HEK293T (cell line): ENCODE measurements around the gene BDH1.
"Not testable (repeated sequence)": the region's sequence is repeated elsewhere in the genome, so short reads cannot be mapped to it uniquely, and the experiment has no call there.

ENCODE experiments used
- CTCF ChIA-PET: fragments of 350-600 bp; formaldehyde crosslinking; extraction: SDS; loops from one replicate; lab custom pipeline; 2021; ENCODE audit warnings: antibody characterized with exemption, inconsistent platforms; lab: Yijun Ruan, JAX
- POLR2A ChIA-PET: fragments of 350-600 bp; formaldehyde crosslinking; extraction: SDS; loops from one replicate; lab custom pipeline; 2020; ENCODE audit warnings: antibody characterized with exemption, inconsistent platforms; lab: Yijun Ruan, JAX
- DNase-seq: peaks from one replicate; pipeline ENCODE4 v3.0.0; 2012; ENCODE audit warnings: mixed read lengths; ENCODE audit errors: extremely low spot score
- ARNT ChIP-seq: fragments of 450-650 bp; IDR thresholded peaks from 2 replicates; pipeline ENCODE4 v1.6.1; 2017; ENCODE audit warnings: mild to moderate bottlenecking
- BHLHE40 ChIP-seq: fragments of 450-650 bp; IDR thresholded peaks from 2 replicates; pipeline ENCODE4 v1.6.1; 2016; ENCODE audit warnings: mild to moderate bottlenecking, moderate library complexity, borderline replicate concordance
- CTBP1 ChIP-seq: fragments of 450-650 bp; IDR thresholded peaks from 2 replicates; pipeline ENCODE4 v1.6.1; 2016; ENCODE audit warnings: borderline replicate concordance
- ELF4 ChIP-seq: fragments of 450-650 bp; IDR thresholded peaks from 2 replicates; pipeline ENCODE4 v1.6.1; 2017; ENCODE audit warnings: antibody characterized with exemption
- FOXA1 ChIP-seq: fragments of 450-650 bp; IDR thresholded peaks from 2 replicates; pipeline ENCODE4 v1.6.1; 2016; ENCODE audit warnings: mild to moderate bottlenecking
- FOXK2 ChIP-seq: fragments of 450-650 bp; IDR thresholded peaks from 2 replicates; pipeline ENCODE4 v1.6.1; 2016; ENCODE audit warnings: mild to moderate bottlenecking
- FOXM1 ChIP-seq: fragments of 450-650 bp; IDR thresholded peaks from 2 replicates; pipeline ENCODE4 v1.6.1; 2017; ENCODE audit warnings: mild to moderate bottlenecking, borderline replicate concordance
- HDGF ChIP-seq: fragments of 450-650 bp; IDR thresholded peaks from 2 replicates; pipeline ENCODE4 v1.6.1; 2017; ENCODE audit warnings: antibody characterized with exemption, borderline replicate concordance
- L3MBTL2 ChIP-seq: fragments of 450-650 bp; conservative IDR thresholded peaks from 2 replicates; pipeline ENCODE4 v1.6.1; 2016; ENCODE audit warnings: mild to moderate bottlenecking
- LEF1 ChIP-seq: fragments of 450-650 bp; IDR thresholded peaks from 2 replicates; pipeline ENCODE4 v1.6.1; 2017; ENCODE audit warnings: mild to moderate bottlenecking, borderline replicate concordance
- NFRKB ChIP-seq: fragments of 450-650 bp; IDR thresholded peaks from 2 replicates; pipeline ENCODE4 v1.6.1; 2016; ENCODE audit warnings: mild to moderate bottlenecking, moderate library complexity
- PKNOX1 ChIP-seq: fragments of 450-650 bp; IDR thresholded peaks from 2 replicates; pipeline ENCODE4 v1.6.1; 2016
- SP1 ChIP-seq: fragments of 450-650 bp; IDR thresholded peaks from 2 replicates; pipeline ENCODE4 v1.6.1; 2017
- SUZ12 ChIP-seq: fragments of 450-650 bp; IDR thresholded peaks from 2 replicates; pipeline ENCODE4 v1.6.1; 2016; ENCODE audit warnings: mild to moderate bottlenecking
- TARDBP ChIP-seq: fragments of 450-650 bp; IDR thresholded peaks from 2 replicates; pipeline ENCODE4 v1.6.1; 2016
- ZNF384 ChIP-seq: fragments of 450-650 bp; IDR thresholded peaks from 2 replicates; pipeline ENCODE4 v1.6.1; 2016

The BDH1 gene

GRCh38 chr3:197485143-197485542 is 70.6 kb downstream of the BDH1 start:
- POLR2A ChIA-PET, result interaction anchor here (0.7 kb wide), 1 partner anchor 183 kb away, joined by 3 read pairs; no protein-coding TSS in a partner anchor
- CTCF ChIA-PET, result no interaction called here
- no peak for DNase-seq
- no peak for TF ChIP-seq LEF1
- TF ChIP-seq HDGF, result no peak
- no peak for TF ChIP-seq FOXA1
- TF ChIP-seq SUZ12, result no peak
- TF ChIP-seq L3MBTL2, result no peak
- TF ChIP-seq ZNF384, result no peak
- TF ChIP-seq NFRKB, result no peak
- no peak for TF ChIP-seq SP1
- TF ChIP-seq BHLHE40, result no peak
- no peak for TF ChIP-seq ARNT
- TF ChIP-seq FOXK2, result no peak

- TF ChIP-seq SP1 (no peak), PKNOX1 (no peak), NFRKB (no peak), SUZ12 (no peak)
- ChIA-PET POLR2A (interaction anchor here (0.7 kb wide), 1 partner anchor 183 kb away, joined by 3 read pairs; no protein-coding TSS in a partner anchor), CTCF (no interaction called here)
- DNase-seq, result no peak
Measured at GRCh38 chr3:197484204-197484901, 71.4 kb downstream of the BDH1 start.

- DNase-seq, result no peak
- ChIA-PET CTCF (no interaction called here), POLR2A (no interaction called here)
- TF ChIP-seq SUZ12 (no peak), LEF1 (no peak), ARNT (no peak), CTBP1 (no peak), PKNOX1 (no peak), FOXA1 (no peak), SP1 (no peak), ZNF384 (no peak), TARDBP (no peak), NFRKB (no peak), HDGF (no peak), L3MBTL2 (no peak), FOXK2 (no peak), FOXM1 (no peak), ELF4 (no peak), BHLHE40 (no peak)
Measured at GRCh38 chr3:197482001-197482400, 73.8 kb downstream of the BDH1 start.

- no peak for TF ChIP-seq PKNOX1
- DNase-seq, result no peak
- POLR2A ChIA-PET, result no interaction called here
- CTCF ChIA-PET, result no interaction called here
Measured at GRCh38 chr3:197480320-197480719, 75.4 kb downstream of the BDH1 start.

GRCh38 chr3:197478746-197479668 is 76.8 kb downstream of the BDH1 start:
- no peak for DNase-seq
- ChIA-PET POLR2A (no interaction called here), CTCF (no interaction called here)
- TF ChIP-seq TARDBP (no peak), ARNT (no peak), L3MBTL2 (no peak), SP1 (no peak), LEF1 (no peak), PKNOX1 (no peak), BHLHE40 (no peak), FOXM1 (no peak), HDGF (no peak), SUZ12 (no peak), CTBP1 (no peak), ZNF384 (no peak), FOXK2 (no peak), NFRKB (no peak), FOXA1 (no peak)

GRCh38 chr3:197477816-197478215 is 78.0 kb downstream of the BDH1 start:
- CTCF ChIA-PET, POLR2A ChIA-PET, DNase-seq: not testable (repeated sequence)
